Nucleus accumbens (tissue), 56 donors: ENCODE results near the gene MT1HL1.
"Not testable (repeated sequence)": the region's sequence is repeated elsewhere in the genome, so short reads cannot be mapped to it uniquely, and the experiment has no call there.

ENCODE experiments used
- DNase-seq, 56 donors: peaks; one replicate each; lab custom pipeline; 2025; lab: John Stamatoyannopoulos, UW

Gene MT1HL1

GRCh38 chr1:236981431-236981830, 22.8 kb downstream of the MT1HL1 start:
- DNase-seq, result not testable (repeated sequence)

- no peak for DNase-seq
Measured at GRCh38 chr1:236980673-236981072, 23.6 kb downstream of the MT1HL1 start.

- DNase-seq, result peak in 1 of 56 donors; percentile 12
Measured at GRCh38 chr1:236979149-236979900, 24.9 kb downstream of the MT1HL1 start.

- peak in 6 of 56 donors; percentile 2 to 29 (median 4) for DNase-seq
Measured at GRCh38 chr1:236978740-236979139, 25.5 kb downstream of the MT1HL1 start.

- DNase-seq, result no peak
Measured at GRCh38 chr1:236975461-236975860, 28.8 kb downstream of the MT1HL1 start.

- not testable (repeated sequence) for DNase-seq
Measured at GRCh38 chr1:236974025-236974424, 30.2 kb downstream of the MT1HL1 start.

- no peak for DNase-seq
Measured at GRCh38 chr1:236966636-236967035, 37.6 kb downstream of the MT1HL1 start.

- DNase-seq, result no peak
Measured at GRCh38 chr1:236963920-236964319, 40.3 kb downstream of the MT1HL1 start.

- no peak for DNase-seq
Measured at GRCh38 chr1:236959112-236959511, 45.1 kb downstream of the MT1HL1 start.

- DNase-seq, result no peak
Measured at GRCh38 chr1:236957235-236957634, 47.0 kb downstream of the MT1HL1 start.
